NK-92 treated with Interleukin-12 subunit alpha and Interleukin-12 subunit beta, amount 100 ng/mL, for 24 hours (cell line): ENCODE data around the gene PCMTD2.

Source experiments
- DNase-seq: peaks from one replicate; lab custom pipeline; 2025; lab: John Stamatoyannopoulos, UW

PCMTD2 gene

GRCh38 chr20:64256282-64256935 lies 861 bp downstream of the PCMTD2 start:
- DNase-seq = no peak

GRCh38 chr20:64257107-64257757 lies 1.7 kb downstream of the PCMTD2 start:
- DNase-seq = no peak

DNA sequence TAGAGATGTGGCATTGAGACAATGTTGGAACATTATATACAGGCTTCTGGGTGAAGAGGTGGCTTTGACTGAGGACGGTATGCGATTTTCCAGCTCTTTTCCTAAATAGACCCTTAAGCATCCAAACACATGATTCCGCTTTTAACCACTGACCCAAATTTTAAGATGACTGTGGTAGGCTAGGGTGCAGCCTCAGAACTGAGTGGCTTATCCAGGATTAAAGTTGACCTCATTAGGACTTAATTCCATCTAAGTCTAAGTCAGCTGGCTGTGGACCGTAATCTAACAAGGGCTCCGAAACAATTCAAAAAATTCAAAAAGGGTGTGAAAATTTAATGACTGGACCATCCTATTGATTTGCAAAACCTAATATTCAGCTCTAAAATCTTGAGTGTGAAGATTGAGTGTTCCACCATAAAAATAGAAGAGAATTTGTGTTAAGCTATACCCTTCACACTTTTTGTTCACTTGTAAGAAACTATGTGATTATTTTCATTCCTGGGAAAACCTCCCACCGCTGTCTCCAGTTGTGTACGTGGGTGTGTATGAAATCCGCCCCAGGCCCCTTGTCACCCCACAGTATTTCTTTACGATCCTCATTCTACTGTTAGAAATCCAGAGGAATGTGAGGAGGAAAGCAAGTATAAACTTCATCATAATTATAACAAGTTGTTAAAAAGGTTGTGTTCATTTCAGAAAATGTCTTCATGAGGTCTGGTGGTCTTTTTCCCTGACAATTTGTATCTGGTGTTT lies 2.7 kb downstream of the PCMTD2 start:
- no peak for DNase-seq

- DNase-seq = no peak
Observed at GRCh38 chr20:64260239-64260638, 4.7 kb downstream of the PCMTD2 start.

DNA sequence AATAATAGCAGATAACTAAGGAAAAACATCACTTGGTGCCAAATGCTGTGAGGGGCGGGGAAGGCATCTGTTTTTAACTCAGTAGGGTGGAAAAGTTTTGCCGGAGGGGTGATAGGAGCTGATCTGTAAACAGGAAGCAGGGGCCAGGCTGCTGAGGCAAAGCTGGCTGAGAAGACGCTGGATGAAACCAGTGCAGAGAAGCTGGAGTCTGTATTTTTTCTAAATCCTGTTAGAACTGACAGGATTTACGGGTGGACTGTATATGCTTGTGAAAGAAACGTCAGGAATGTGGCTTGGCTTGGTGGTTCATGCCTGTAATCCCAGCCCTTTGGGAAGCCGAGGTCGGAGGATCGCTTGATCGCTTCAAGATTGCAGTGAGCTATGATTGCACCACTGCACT lies 5.6 kb downstream of the PCMTD2 start:
- DNase-seq = no peak

- no peak for DNase-seq
Observed at GRCh38 chr20:64264091-64264490, 8.5 kb downstream of the PCMTD2 start.

- DNase-seq = no peak
Observed at GRCh38 chr20:64265201-64265600, 9.7 kb downstream of the PCMTD2 start.

DNA sequence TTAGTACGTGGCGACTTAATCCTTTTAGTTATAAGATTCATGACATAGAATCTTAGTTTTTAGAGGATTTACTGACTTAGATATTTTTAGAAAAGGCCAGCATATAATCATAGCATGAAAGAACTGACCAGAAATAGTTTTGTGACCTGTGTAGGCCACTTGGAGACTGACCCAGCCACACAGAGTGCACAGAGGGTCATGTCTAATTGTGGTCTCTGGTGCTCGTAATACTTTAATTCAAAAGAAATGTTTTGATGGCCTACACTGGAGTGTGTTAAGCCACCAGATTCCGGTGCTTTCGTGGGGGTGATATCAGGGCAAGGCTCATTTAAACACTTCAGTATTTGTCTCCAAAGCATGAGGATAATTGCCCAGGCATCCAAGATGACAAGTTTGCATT lies 11.4 kb downstream of the PCMTD2 start:
- no peak for DNase-seq

GRCh38 chr20:64268174-64268573 lies 12.6 kb downstream of the PCMTD2 start:
- DNase-seq = no peak

GRCh38 chr20:64269604-64270411 lies 14.3 kb downstream of the PCMTD2 start:
- no peak for DNase-seq

DNA sequence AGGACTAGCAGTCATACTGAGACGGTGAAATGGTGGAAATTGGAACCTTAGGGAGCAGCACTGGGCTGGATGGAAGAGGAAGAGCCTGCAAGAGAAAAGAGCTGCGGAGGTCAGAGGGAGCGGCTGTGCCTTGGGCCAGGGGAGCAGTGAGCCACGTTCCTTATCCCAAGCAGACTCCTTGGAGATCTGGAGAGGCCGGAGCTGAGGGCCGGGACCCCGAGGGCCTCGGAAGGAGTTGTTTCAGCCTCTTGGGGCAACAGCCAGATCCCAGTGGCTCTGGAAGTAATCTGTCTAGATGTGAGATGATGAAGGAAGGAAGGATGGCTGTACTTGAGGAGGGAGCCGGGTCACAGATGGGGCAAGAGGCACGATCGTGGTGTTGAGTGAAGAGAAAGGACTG lies 16.1 kb downstream of the PCMTD2 start:
- no peak for DNase-seq

- DNase-seq = no peak
Observed at GRCh38 chr20:64273109-64273508, 17.6 kb downstream of the PCMTD2 start.

DNA sequence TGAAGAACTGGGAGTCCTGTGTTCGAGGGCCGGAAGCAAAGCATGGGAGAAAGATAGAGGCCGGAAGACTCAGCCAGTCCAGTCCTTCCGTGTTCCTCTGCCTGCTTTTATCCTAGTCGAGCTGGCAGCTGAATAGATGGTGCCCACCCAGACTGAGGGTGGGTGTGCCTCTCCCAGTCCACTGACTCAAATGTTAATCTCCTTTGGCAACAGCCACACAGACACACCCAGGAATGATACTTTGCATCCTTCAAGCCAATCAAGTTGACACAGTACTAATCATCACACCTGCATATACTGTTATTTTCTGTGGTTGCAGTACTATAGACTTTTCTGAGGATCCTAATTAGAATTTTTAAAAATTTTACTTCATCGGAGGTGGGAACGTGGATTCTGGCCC lies 21.3 kb downstream of the PCMTD2 start:
- no peak for DNase-seq

- no peak for DNase-seq
Observed at GRCh38 chr20:64277571-64278316, 22.2 kb downstream of the PCMTD2 start.

DNA sequence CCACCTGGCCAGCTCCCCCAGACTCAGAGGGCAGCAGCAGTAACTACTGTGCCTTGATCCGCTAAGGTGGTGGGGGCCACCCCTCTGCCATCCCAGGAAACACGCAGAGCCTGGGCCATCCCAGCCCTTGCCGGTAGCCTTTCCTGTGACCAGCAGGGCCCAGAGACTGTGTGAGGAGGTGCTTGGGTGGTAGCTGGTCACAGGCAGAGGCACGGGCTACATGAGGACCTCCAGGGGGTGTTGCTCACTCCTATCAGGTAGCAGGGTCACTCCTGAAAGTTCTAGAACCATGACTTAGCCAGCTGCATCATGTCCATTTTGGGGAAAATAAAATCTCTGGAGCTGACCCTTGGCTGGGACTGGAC lies 22.8 kb downstream of the PCMTD2 start:
- no peak for DNase-seq

GRCh38 chr20:64279826-64280459 lies 24.4 kb downstream of the PCMTD2 start:
- DNase-seq = no peak

DNA sequence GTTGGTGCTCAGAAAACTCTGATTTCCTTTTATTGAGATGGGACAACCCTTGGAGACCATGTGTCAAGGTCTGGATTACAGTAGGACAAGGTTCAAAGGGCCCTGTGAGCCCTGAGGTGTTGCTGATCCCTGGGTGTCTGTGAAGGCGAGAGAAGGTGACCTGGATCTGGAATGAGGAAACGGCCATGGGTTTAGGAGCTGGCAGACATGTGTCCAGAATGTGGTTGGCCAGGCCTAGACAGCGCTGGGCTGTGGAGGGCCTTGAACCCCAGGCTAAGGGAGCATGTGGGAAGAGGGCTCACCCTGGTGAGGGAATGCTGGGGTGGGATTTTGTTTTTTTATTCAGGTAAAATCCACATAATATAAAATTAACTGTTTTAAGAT lies 24.9 kb downstream of the PCMTD2 start:
- DNase-seq = no peak

- DNase-seq = no peak
Observed at GRCh38 chr20:64283646-64284045, 28.1 kb downstream of the PCMTD2 start.

GRCh38 chr20:64285579-64286446 lies 30.3 kb downstream of the PCMTD2 start:
- peak; percentile 54 for DNase-seq
